Measurements from ENCODE around the gene IMPDH1. TPM values are rescaled to one million over a fixed set of nuclear protein-coding genes. Genes with fewer than 3 reads are reported as not detected.

IMPDH1 gene
- total and polyA plus RNA-seq, 10 of the 15 experiments (the other 5 are each of a cell fraction or from before 2014, with no cell fraction given): 0.50 to 61.3 (median 41.8) TPM

GRCh38 chr7:128443831-128444600 lies 34.2 kb upstream of the IMPDH1 start (continued):
- TF ChIP-seq CBX5 (IDR thresholded peaks at IDR 0.05; ENCODE audit: low read depth) (no peak), TCF3 (IDR thresholded peaks at IDR 0.05; ENCODE audit: borderline replicate concordance, insufficient read depth, low read depth, low read length) (no peak), JUND (IDR thresholded peaks at IDR 0.05; ENCODE audit: low read depth, low read length) (no peak), NBN (IDR thresholded peaks at IDR 0.05) (0 out of 2 replicates have a peak, but pooled peaks have one; percentile 24), TARDBP (IDR thresholded peaks at IDR 0.05; ENCODE audit: borderline replicate concordance) (no peak), SIX5 (IDR thresholded peaks at IDR 0.05; ENCODE audit: low read depth, low read length, severe bottlenecking) (no peak), HSF1 (IDR thresholded peaks at IDR 0.05; ENCODE audit: low read depth, low read length) (no peak), ETV6 (conservative IDR thresholded peaks at IDR 0.05 in 1 of 2, IDR thresholded peaks at IDR 0.05 in 1 of 2; ENCODE audit: borderline replicate concordance in 1 of 2, low read depth in 1 of 2) (no peak), SUPT20H (IDR thresholded peaks at IDR 0.05; ENCODE audit: borderline replicate concordance, control insufficient read depth, low read depth, low read length) (no peak), STAT3 (IDR thresholded peaks at IDR 0.05; ENCODE audit: low read depth, low read length) (no peak), IKZF1 (conservative IDR thresholded peaks at IDR 0.05) (peak; percentile 36; the same call in 1 of the 2 replicates), ELK1 (IDR thresholded peaks at IDR 0.05; ENCODE audit: low read depth, low read length) (no peak)
- TF ChIP-seq, protein P1, sequence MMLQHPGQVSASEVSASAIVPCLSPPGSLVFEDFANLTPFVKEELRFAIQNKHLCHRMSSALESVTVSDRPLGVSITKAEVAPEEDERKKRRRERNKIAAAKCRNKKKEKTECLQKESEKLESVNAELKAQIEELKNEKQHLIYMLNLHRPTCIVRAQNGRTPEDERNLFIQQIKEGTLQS (IDR thresholded peaks at IDR 0.05; ENCODE audit: borderline replicate concordance, extremely low read depth, low read depth, low read length): no peak
- TF ChIP-seq, protein P2, sequence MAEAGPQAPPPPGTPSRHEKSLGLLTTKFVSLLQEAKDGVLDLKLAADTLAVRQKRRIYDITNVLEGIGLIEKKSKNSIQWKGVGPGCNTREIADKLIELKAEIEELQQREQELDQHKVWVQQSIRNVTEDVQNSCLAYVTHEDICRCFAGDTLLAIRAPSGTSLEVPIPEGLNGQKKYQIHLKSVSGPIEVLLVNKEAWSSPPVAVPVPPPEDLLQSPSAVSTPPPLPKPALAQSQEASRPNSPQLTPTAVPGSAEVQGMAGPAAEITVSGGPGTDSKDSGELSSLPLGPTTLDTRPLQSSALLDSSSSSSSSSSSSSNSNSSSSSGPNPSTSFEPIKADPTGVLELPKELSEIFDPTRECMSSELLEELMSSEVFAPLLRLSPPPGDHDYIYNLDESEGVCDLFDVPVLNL (IDR thresholded peaks at IDR 0.05; ENCODE audit: low read depth, low read length): no peak

All from GM12878 (cell line).